Measurements from ENCODE around the gene ZC3H7B.

DNA sequence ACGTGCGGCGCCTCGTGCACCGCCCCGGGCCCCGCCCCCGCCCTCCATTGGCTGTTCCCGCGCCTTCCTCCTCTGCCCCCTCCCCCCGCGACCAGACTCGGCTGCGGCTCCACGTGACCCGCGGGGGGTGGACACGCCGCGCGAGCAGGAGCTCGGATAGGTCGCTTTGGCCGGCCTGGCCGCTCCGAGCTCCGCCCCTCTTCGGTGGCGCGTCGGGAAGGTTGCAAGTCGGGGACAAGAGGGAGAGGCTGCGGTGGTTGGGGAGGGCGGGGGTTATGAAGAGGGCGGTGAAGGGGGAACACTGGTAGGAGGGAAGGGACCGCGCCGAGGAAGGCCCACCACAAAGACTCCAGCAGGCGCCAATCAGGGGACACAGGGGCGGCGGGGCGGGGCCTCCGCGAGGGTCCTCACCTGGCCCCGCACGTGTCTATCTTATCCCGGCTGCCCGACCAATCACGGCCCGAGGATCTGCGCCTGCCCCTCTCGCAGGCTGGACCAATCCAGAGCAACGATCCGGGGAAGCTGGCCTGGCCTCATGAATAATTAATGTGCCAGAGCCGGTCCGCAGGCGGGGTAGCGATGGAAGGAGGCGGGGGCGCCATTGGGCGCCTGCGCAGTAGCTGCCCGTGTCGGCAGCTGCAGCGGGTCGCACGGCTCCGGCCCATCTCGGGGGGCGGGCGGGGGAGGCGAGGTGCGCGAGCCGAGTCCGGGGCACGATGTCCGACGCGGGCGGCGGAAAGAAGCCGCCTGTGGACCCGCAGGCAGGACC, 80.2 kb downstream of the ZC3H7B start, which contains the start of gene TEF:
- TF ChIP-seq, protein P1, sequence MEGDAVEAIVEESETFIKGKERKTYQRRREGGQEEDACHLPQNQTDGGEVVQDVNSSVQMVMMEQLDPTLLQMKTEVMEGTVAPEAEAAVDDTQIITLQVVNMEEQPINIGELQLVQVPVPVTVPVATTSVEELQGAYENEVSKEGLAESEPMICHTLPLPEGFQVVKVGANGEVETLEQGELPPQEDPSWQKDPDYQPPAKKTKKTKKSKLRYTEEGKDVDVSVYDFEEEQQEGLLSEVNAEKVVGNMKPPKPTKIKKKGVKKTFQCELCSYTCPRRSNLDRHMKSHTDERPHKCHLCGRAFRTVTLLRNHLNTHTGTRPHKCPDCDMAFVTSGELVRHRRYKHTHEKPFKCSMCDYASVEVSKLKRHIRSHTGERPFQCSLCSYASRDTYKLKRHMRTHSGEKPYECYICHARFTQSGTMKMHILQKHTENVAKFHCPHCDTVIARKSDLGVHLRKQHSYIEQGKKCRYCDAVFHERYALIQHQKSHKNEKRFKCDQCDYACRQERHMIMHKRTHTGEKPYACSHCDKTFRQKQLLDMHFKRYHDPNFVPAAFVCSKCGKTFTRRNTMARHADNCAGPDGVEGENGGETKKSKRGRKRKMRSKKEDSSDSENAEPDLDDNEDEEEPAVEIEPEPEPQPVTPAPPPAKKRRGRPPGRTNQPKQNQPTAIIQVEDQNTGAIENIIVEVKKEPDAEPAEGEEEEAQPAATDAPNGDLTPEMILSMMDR (conservative IDR thresholded peaks at IDR 0.05; ENCODE audit: low read length) = no peak
- TF ChIP-seq EZH2phosphoT487 (IDR thresholded peaks at IDR 0.05; ENCODE audit: borderline replicate concordance) = no peak
